GM10248 (cell line): Measurements from ENCODE around the gene CILP2.

Experiments
- CTCF ChIA-PET: fragments of 300-600 bp; sonication (Branson Sonifier 250); formaldehyde crosslinking; extraction: SDS; loops from one replicate; lab custom pipeline; 2021; ENCODE audit warnings: antibody characterized with exemption; lab: Yijun Ruan, JAX
- POLR2A ChIA-PET: fragments of 350-650 bp; sonication (Branson Sonifier 250); formaldehyde crosslinking; extraction: SDS; loops from one replicate; lab custom pipeline; 2020; ENCODE audit warnings: antibody characterized with exemption; lab: Yijun Ruan, JAX
- DNase-seq: peaks from one replicate; pipeline ENCODE4 v3.0.0; 2012; ENCODE audit errors: extremely low spot score
- TF ChIP-seq, protein P1 (sequence below): IDR thresholded peaks from 2 replicates; pipeline ENCODE4 v1.5.1; 2012; ENCODE audit warnings: mild to moderate bottlenecking, low read depth; ENCODE audit errors: extremely low read depth, missing control alignments, control extremely low read depth

CILP2 gene

GRCh38 chr19:19506592-19506991 lies 31.5 kb upstream of the CILP2 start:
- ChIA-PET POLR2A (no interaction called here), CTCF (interaction anchor here (1.0 kb wide), 1 partner anchor 48 kb away, joined by 3 read pairs; no protein-coding TSS in a partner anchor)
- TF ChIP-seq, protein P1, sequence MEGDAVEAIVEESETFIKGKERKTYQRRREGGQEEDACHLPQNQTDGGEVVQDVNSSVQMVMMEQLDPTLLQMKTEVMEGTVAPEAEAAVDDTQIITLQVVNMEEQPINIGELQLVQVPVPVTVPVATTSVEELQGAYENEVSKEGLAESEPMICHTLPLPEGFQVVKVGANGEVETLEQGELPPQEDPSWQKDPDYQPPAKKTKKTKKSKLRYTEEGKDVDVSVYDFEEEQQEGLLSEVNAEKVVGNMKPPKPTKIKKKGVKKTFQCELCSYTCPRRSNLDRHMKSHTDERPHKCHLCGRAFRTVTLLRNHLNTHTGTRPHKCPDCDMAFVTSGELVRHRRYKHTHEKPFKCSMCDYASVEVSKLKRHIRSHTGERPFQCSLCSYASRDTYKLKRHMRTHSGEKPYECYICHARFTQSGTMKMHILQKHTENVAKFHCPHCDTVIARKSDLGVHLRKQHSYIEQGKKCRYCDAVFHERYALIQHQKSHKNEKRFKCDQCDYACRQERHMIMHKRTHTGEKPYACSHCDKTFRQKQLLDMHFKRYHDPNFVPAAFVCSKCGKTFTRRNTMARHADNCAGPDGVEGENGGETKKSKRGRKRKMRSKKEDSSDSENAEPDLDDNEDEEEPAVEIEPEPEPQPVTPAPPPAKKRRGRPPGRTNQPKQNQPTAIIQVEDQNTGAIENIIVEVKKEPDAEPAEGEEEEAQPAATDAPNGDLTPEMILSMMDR = no peak
- DNase-seq = no peak

DNA sequence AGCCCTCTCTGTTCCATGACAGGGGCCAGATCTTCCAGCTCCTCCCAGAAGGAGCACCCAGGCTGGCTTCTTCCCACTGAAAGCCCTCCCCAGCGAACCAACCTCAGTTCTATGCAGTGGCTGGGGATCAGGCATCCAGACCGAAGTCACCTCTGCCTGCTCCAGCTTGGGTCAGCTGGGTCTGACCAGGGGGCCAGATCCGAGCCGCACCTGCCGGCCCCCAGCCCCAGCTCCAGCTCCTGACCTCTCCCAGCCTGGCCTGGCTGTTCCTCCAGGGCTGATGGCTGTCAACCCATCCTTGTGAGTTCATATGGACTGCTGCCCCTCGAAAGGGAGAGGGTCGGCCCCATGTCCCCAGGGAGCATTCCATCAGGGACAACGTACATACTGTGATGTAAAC lies 30.7 kb upstream of the CILP2 start:
- TF ChIP-seq, protein P1 = no peak
- ChIA-PET POLR2A (interaction anchor here (0.7 kb wide), 1 partner anchor 74 kb away, joined by 3 read pairs; no protein-coding TSS in a partner anchor), CTCF (interaction anchor here (0.7 to 1.0 kb wide), 2 partner anchors 17 to 47 kb away, joined by 3 read pairs; no protein-coding TSS in a partner anchor)
- no peak for DNase-seq

DNA sequence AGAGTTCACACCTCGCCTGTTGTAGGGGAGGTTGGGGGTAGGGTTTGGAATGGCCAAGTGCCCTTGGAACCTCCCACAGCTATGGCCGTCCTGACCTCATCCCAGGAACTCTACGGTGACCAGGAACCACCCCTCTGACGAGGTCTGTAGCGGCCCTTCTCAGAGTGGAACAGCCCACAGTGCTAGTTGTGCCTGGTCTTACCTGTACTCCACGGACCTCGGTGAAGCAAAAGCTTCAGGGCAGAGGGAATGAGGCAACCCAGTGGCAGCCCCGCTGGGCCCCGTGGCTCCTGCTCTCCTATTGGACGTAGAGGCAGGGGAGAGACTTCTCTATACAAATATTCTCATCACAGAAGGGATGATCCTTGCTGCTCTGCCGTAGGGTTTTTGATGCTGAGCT lies 29.8 kb upstream of the CILP2 start:
- ChIA-PET CTCF (interaction anchor here (1.1 to 1.5 kb wide), 2 partner anchors 46 to 142 kb away, joined by 3 read pairs; no protein-coding TSS in a partner anchor), POLR2A (no interaction called here)
- TF ChIP-seq, protein P1 = no peak
- no peak for DNase-seq

- POLR2A ChIA-PET = no interaction called here
- TF ChIP-seq, protein P1 = no peak
- DNase-seq = no peak
- CTCF ChIA-PET = interaction anchor here (1.3 to 2.5 kb wide), 3 partner anchors 19 to 22 kb away, joined by 4 to 13 read pairs (median 8); no protein-coding TSS in a partner anchor
Observed at GRCh38 chr19:19510432-19510831, 27.6 kb upstream of the CILP2 start.

GRCh38 chr19:19513682-19514081 lies 24.4 kb upstream of the CILP2 start:
- TF ChIP-seq, protein P1 = no peak
- no peak for DNase-seq
- CTCF ChIA-PET = interaction anchor here (1.0 to 1.1 kb wide), 2 partner anchors 23 to 102 kb away, joined by 3 read pairs; no protein-coding TSS in a partner anchor
- POLR2A ChIA-PET = no interaction called here

DNA sequence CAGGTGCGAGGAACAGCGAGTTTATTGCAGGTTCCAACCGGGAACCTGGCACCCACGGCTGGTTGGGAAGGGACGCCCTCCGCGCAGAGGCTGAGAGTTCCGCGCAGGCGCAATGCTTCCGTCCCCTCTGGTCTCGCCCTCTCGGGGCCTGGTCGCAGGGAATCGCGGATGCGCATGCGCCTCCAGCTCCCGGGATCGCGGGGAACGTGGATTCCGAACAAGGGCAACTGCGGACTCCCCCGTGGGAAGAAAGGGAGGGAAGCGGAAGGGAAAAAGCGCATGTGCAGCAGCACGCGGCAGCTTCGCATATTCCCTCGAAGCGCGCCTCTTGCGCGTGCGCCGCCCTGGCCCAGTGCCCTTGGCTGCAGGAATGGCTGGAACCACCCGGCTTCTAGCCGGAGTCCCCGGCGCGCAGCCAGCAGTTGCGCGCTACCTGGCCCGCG lies 23.8 kb upstream of the CILP2 start:
- TF ChIP-seq, protein P1 = no peak
- ChIA-PET POLR2A (no interaction called here), CTCF (interaction anchor here (1.0 to 1.1 kb wide), 2 partner anchors 23 to 102 kb away, joined by 3 read pairs; no protein-coding TSS in a partner anchor)
- DNase-seq = no peak
